HG03066 (cell line): ENCODE results near the gene ZBTB39.
"Not testable (repeated sequence)": the region's sequence is repeated elsewhere in the genome, so short reads cannot be mapped to it uniquely, and the experiment has no call there.

Source experiments
- ATAC-seq: cut with Tn5 transposase; IDR thresholded peaks from one replicate; pipeline ENCODE4 v1.9.1; 2021; ENCODE audit warnings: low read depth; ENCODE audit not compliant: unreplicated experiment

ZBTB39 gene

DNA sequence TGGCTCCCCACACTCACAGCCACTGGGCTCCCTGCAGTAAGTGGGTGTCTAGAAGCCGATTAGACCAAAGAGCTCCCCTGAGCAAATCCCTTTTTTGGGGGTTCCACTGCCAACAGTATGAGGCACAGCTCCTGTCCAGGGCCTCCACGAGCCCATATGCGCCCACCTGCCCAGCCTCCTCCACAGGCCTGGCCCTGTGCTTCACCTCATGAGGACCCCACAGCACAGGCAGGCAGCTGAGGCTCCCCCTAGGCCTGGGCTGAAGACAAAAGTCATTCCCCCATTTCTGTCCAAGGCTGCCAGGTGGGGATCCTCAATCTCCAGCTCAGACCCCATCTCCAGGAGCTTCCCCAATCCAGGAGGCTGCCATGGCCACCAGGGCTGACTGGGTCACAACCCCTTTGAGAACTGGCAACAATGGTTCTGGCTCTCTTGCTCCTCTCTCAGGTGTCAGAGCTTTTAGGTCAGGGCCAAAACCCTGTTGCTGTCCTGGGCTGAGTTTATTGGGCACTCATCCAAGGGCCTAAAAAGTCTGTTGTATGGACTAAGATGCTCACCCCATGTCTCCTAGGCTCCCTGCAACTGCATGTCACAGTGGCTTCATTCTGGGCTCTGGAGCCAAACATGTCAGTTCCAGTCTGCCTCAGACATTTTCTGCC, 23.6 kb downstream of the ZBTB39 start:
- not testable (repeated sequence) for ATAC-seq

DNA sequence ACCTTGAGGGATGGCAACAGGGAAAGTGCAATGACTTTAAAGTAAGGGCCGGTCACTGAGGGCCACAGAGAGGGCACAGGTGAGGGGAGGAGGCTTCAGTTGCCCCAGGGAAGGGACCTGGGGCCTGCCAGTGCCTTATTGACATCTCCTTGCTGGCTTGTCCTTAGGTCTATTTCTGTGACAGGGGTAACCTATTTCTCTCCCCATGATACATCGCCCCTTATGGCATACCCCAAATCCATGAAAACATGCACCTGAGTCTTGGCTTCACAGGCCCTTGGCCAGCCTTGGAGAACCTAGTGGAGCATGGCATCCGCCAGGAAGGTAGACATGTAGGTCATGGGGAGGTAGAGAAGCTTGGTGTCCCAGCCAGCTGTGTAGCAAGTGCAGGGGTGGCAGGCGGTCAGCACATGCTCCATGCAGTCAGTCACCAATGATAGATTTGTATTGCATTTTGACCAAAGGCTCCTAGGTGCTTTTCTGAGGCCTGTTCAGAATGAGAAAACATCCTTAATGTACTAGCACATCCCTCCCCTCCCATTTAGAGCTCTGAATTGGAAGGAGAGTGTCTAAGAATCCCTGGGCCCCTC, 25.3 kb downstream of the ZBTB39 start:
- ATAC-seq = no peak

DNA sequence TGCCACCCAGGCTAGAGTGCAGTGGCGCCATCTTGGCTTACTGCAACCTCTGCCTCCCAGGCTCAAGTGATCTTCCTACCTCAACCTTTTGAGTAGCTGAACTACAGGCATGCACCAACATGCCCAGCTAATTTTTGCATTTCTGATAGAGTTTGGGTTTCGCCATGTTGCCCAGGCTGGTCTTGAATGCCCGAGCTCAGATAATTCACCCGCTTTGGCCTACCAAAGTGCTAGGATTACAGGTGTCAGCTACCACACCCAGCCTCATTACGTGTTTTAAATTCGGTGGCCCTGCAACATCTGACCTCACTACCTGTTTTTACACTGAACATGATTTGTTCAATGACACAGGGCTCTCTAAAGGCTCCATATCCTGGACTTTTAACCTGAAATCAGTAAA, 26.1 kb downstream of the ZBTB39 start:
- no peak for ATAC-seq

DNA sequence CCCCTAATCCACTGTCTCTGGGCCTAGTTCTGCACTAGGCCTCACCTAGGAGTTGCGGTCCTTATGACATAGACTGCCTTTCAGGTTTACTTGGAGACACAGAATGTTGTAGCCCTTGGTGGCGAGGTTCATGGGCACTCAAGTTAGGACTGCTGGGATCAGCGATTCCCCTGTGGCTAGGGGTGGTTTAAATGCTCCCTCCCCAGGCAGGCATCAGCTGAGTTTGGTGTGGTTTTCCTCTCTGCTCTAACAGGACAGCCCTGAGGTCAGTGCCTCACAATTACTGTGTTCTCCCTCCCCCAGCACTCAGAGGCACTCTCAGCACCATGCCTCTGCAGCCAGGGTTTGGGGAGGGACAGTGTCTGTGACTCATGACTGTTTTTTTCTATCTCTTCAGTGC, 26.7 kb downstream of the ZBTB39 start:
- ATAC-seq = no peak

DNA sequence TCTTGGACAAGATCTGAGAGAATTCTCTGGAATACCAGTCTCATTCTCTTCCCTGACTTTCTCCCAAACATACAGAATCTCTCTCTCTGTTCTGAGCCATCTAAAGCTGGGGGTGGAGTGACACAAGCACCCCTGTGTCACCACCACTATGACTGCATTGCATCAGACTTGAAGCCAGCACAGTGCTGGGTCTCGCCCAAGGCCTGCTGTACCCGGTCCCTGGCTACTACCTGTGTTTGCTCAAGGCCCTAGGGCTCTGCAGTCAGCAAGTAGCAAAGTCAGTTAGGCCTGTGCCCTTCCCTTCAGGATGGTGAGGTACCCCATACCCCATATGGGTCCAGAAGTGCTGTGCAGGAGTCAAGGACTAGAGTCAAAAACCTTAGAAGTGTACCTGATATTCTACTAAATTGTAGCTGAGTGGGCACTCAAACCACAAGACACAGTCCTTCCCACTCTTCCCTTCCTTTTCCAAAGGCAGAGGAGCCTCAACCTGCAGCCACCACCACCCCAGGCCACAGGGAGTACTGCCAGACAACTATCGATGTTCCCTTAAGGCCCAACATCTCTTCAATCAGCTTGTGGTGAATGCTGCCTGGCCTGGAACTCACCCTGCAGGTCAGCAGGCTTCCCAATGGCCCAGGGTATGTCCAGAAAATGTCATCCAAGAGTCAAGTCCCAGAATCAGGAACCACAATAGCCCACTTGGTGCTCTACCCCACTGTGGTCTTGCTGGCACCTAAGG, 27.8 kb downstream of the ZBTB39 start:
- no peak for ATAC-seq

DNA sequence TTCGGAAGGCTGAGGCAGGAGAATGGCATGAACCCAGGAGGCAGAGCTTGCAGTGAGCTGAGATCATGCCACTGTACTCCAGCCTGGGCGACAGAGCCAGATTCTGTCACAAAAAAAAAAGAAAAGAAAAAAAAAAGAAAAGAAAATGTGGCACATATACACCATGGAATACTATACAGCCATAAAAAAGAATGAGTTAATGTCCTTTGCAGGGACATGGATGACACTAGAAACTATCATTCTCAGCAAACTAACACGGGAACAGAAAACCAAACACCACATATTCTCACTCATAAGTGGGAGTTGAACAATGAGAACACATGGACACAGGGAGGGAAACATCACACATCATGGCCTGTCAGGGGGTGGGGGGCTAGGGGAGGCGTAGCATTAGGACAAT, 29.0 kb downstream of the ZBTB39 start:
- ATAC-seq = not testable (repeated sequence)

DNA sequence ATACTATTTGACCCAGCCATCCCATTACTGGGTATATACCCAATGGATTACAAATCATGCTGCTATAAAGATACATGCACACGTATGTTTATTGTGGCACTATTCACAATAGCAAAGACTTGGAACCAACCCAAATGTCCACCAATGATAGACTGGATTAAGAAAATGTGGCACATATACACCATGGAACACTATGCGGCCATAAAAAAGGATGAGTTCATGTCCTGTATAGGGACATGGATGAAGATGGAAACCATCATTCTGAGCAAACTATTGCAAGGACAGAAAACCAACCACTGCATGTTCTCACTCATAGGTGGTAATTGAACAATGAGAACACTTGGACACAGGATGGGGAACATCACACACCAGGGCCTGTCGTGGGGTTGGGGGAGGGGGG, 32.1 kb downstream of the ZBTB39 start:
- not testable (repeated sequence) for ATAC-seq

DNA sequence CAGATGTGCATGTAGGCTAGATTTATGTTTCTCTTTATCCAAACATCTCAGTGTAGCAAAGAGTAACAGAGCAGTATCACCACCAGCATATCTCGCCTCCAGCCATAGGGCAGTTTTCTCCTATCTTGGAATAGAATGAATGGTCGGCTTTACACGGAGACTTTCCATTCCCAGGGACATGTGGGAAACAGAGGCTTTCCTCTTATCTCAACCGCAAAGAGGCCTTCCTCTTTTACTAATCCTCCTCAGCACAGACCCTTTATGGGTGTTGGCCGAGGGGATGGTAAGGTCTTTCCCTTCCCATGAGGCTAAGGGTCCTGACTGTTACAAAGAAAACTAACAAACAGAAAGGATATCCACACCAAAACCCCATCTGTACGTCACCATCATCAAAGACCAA, 37.4 kb downstream of the ZBTB39 start:
- ATAC-seq = not testable (repeated sequence)

DNA sequence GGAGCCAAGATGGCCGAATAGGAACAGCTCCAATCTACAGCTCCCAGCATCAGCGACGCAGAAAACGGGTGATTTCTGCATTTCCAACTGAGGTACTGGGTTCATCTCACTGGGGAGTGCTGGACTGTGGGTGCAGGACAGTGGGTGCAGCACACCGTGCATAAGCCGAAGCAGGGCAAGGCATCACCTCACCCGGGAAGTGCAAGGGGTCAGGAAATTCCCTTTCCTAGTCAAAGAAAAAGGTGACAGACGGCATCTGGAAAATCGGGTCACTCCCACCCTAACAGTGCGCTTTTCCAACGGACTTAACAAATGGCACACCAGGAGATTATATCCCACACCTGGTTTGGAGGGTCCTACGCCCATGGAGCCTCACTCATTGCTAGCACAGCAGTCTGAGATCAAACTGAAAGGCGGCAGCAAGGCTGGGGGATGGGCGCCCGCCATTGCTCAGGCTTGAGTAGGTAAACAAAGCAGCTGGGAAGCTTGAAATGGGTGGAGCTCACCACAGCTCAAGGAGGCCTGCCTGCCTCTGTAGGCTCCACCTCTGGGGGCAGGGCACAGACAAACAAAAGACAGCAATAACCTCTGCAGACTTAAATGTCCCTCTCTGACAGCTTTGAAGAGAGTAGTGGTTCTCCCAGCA, 40.2 kb downstream of the ZBTB39 start:
- not testable (repeated sequence) for ATAC-seq

DNA sequence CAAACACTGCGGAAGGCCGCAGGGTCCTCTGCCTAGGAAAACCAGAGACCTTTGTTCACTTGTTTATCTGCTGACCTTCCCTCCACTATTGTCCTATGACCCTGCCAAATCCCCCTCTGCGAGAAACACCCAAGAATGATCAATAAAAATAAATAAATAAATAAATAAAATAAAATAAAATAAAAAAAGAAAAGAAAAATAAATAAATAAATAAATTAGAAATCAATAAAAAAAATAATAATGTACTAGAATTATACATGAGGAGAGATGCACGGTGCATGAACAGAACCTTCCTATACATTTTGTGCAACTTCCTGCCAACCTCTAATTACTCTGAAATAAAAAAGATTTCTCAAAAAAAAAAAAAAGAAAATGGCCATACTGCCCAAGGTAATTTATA, 41.2 kb downstream of the ZBTB39 start:
- not testable (repeated sequence) for ATAC-seq

DNA sequence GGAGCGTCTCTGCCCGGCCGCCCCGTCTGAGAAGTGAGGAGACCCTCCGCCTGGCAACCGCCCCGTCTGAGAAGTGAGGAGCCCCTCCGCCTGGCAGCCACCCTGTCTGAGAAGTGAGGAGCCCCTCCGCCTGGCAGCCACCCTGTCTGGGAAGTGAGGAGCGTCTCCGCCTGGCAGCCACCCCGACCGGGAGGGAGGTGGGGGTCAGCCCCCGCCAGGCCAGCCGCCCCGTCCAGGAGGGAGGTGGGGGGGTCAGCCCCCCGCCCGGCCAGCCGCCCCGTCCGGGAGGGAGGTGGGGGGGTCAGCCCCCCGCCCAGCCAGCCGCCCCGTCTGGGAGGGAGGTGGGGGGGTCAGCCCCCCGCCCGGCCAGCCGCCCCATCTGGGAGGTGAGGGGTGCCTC, 42.8 kb downstream of the ZBTB39 start:
- ATAC-seq = not testable (repeated sequence)

DNA sequence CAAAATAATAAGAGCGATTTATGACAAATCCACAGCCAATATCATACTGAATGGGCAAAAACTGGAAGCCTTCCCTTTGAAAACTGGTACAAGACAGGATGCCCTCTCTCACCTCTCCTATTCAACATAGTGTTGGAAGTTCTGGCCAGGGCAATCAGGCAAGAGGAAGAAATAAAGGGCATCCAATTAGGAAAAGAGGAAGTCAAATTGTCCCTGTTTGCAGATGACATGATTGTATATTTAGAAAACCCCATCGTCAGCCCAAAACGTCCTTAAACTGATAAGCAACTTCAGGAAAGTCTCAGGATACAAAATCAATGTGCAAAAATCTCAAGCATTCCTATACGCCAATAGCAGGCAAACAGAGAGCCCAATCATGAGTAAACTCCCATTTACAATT, 44.1 kb downstream of the ZBTB39 start:
- not testable (repeated sequence) for ATAC-seq

DNA sequence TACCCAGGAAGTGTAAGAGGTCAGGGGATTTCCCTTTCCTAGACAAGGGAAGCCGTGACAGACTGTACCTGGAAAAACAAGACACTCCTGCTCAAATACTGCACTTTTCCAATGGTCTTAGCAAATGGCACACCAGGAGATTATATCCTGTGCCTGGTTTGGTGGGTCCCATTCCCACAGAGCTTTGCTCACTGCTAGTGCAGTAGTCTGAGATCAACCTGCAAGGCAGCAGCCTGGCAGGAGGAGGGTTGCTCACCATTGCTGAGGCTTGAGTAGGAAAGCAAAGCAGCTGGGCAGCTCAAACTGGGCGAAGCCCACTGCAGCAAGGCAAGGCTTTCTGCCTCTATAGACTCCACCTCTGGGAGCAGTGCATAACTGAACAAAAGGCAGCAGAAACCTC, 47.9 kb downstream of the ZBTB39 start:
- no peak for ATAC-seq

DNA sequence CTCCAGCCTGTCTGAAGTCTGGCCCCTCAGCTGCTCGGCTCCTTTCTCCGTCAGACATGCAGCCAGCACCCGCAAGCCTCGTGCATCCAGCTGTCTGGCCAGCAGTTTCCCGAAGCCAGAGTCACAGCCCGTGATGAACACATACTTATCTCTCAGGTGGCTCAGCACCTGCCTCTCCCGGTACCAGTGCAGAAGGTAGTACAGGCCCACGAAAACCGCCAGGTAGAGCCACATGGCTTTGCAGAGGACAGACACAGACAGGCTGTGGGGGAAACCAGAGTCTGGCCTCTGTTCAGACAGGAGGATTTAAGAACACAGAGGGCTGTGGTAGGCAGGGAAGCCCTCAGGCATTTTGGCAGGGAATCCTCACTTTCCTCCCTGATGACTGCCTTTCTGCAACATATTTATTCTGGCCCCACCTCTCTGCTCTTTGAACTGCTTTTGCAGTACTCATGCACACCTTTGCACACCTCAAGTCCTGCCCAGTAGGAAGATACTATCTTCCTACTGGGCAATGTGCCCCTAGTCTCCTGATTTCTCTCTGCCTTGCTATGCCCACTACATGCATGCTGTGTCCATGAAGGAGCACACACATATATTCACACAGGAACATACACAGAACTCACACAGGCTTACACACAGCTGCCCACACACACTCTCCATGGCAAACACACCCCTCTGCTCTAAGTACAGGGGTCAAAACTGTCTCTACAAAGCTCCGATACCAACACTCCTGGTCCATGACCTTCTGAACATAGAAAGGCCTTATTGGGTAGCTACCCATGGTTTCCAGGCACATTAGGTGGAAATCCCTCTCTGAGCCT, 48.9 kb downstream of the ZBTB39 start, which contains the start of gene RDH16:
RDH16 (minus strand) TSS at position 380 of the 824 bp plus-strand sequence; CDS start at position 234, 146 bp downstream.
- no peak for ATAC-seq

DNA sequence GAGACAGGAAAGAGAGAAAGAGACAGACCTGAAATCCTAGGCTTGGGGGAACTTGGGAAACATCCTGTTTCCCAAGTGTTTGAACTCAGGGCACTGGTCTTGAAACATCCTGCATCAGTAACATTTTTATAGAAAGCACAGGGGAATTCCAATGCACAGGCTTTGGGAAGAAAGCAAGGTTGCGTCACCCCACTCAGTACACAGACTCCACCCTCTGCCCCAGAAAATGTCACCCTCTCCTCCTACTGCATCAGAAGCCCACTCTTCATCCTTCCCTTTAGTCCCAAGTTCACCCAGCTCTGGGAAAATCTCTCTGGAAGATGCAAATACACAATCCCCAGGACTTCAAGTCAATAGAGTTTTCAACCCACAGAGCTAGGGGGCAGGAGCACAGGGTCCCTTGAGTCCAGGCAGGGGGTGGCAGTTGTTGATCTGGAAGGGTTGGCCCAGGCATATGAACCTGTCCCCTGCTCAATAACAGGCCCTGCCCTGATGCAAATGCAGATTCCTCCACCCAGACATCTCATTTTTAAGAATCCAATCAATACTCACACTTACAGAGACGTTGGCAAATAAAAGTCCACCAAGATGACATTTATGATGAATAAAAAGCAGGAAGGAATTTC, 50.6 kb downstream of the ZBTB39 start:
- ATAC-seq = no peak

DNA sequence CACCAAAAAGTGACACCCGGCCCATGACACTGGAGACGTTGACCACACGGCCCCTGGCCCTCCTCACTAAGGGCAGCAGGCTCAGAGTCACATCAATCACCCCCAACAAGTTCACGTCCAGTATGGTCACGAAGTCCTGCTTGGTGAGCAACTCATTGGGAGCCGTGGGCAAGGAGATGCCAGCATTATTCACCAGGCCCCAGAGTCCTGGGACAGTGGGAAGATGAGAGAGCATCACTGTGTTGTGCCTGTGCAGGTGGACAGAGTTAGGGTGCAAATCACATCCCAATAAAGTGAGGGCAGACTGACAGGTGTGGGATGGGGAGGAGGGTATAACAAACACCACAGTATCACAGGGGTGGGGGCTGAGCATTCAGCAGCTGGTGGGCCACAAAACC, 51.4 kb downstream of the ZBTB39 start:
- no peak for ATAC-seq

DNA sequence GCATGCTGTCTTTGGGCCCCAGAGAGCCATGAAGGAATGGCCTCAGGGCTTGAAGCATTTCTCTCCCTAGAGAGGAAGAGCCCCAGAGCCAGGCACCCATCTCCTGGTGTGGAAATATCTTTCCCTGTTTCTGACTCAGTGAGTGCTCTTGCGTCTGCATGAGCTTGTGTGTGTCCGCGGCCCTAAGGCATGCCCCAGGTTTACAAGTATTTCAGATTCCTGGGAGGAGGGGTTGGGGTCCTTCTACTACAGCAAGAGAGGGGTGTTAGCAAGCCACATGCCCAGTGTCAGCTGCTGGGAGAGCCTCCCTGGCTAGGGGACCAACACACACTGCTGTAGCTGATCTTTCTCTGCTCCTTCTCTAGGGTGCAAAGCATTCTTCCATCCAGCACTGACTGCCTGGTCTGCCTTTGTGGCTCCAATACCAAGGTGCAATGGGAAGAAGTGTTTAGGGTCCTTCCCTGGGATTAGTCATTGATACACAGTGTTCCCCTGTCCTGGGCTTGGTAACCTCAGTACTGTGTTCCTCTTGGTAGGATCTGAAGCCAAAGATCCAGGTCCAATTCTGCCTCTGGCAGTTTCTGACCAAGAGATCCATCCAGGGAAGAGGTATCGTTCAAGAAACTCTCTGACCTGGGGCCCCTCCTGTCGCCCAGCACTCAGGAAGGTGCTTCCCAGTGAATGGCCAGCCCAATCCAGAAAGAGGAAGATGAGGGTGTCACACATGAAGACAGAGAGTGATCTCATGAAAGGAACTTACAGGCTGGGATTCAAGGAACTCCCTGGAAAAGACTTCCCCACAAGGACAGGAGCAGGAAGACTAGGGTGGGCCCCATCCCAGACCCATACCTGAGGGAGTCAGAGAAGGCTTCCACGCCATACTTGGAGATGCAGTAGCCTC, 52.0 kb downstream of the ZBTB39 start:
- ATAC-seq = no peak

DNA sequence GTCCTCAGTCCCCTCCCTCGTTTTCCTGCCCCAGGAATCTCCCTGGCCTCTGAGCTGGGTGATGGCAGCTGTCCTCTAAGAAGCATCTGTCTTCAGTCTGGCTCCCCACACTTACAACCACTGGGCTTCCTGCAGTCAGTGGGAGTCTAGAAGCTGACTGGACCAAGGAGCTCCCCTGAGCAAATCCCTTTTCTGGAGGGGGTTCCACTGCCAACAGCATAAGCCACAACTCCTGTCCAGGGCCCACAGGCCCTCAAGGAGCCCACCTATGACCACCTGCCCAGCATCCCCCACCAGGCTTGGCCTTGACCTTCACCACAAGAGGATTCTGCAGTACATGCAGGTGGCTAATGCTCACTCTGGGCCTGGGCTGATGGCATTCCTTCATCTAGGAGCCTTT, 53.0 kb downstream of the ZBTB39 start:
- ATAC-seq = no peak
